ENCODE measurements around the gene EHD2. TPM values are rescaled to one million over a fixed set of nuclear protein-coding genes. Genes with fewer than 3 reads are reported as not detected.

Gene EHD2
- total and polyA plus RNA-seq, 3 experiments from 2014 or later, result 0.07 TPM; not detected in 2

DNA sequence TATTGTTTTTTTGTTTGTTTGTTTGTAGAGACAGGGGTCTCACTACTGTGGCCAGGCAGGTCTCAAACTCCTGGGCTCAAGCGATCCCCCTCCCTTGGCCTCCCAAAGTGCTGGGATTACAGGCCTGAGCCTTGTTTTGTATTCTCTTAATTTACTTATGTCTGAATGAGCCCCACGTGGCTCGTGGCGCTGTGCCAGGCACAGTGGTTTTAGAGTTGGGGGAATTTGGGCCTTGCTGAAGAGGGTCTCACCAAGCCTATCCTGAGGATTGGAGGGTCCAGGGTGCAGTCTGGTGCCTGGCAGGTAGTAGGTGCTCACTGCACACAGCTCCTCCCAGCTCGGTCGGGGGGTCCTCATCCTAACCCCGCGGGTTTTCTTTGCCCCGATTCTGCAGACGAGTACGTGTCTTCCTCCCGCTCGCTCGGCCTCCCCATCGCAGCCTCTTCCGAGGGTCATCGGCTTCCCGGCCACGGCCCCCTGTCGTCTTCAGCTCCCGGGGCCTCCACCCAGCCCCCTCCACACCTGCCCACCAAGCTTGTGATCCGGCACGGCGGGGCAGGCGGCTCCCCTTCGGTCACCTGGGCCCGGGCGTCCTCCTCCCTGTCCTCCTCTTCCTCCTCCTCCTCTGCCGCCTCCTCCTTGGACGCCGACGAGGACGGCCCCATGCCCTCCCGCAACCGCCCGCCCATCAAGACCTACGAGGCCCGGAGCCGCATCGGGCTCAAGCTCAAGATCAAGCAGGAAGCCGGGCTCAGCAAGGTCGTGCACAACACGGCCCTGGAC is 12.1 kb upstream of the EHD2 start:
- H3K36me3 Mint-ChIP-seq, result peaks cover 0 to 54% (median 5%) of the 10 kb centered on the region in 3 donors
- no peak overlapping the region for H3K4me3 ChIP-seq (ENCODE audit: low read length)
- peaks cover 0 to 4% (median 0%) of the 10 kb centered on the region in 3 donors for H3K4me1 Mint-ChIP-seq
- peaks cover 0 to 1% of the 10 kb centered on the region in 2 donors for H3K27me3 Mint-ChIP-seq
- no peak overlapping the region for H3K4me3 Mint-ChIP-seq
- H3K27me3 ChIP-seq (ENCODE audit: insufficient read depth, low read length, poor library complexity, severe bottlenecking), result no peaks in the 10 kb centered on the region
- DNase-seq, result no peak
- no peak overlapping the region for H3K27ac Mint-ChIP-seq
- H3K4me1 ChIP-seq (ENCODE audit: insufficient read depth, low read length), result no peaks in the 10 kb centered on the region
- no peaks in the 10 kb centered on the region for H3K9me3 ChIP-seq (ENCODE audit: low read length)
- H3K36me3 ChIP-seq (ENCODE audit: insufficient read depth, low read length), result peaks cover 6% of the 10 kb centered on the region
- POLR2A ChIA-PET, result no interaction called here
- H3K9me3 Mint-ChIP-seq, result no peaks in the 10 kb centered on the region
- CTCF ChIA-PET, result interaction anchor here (13.4 kb wide), 1 partner anchor 265 kb away, joined by 179 read pairs; no protein-coding TSS in a partner anchor
- no peak overlapping the region for H3K27ac ChIP-seq (ENCODE audit: low read depth, low read length)

DNA sequence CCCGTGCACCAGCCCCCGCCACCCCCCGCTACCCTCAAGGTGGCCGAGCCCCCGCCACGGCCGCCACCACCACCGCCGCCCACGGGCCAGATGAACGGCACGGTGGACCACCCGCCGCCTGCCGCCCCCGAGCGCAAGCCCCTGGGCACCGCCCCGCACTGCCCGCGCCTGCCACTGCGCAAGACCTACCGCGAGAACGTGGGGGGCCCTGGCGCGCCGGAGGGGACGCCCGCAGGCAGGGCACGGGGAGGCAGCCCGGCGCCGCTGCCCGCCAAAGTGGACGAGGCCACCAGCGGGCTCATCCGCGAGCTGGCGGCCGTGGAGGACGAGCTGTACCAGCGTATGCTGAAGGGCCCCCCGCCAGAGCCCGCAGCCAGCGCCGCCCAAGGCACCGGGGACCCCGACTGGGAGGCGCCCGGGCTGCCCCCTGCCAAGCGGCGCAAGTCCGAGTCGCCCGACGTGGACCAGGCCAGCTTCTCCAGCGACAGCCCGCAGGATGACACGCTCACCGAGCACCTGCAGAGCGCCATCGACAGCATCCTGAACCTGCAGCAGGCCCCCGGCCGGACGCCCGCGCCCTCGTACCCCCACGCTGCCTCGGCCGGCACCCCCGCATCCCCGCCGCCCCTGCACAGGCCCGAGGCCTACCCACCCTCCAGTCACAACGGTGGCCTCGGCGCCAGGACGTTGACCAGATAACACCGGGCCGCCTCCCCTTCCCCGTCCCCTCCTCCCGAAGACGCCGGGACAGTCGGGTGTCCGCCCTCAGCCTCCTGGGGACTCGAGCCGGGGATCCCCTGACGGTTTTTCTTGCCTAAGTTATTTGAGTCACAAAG is 11.3 kb upstream of the EHD2 start:
- Histone ChIP-seq H3K4me3 (ENCODE audit: low read length) (no peak overlapping the region), H3K4me1 (ENCODE audit: insufficient read depth, low read length) (no peaks in the 10 kb centered on the region), H3K36me3 (ENCODE audit: insufficient read depth, low read length) (peaks cover 6% of the 10 kb centered on the region), H3K27me3 (ENCODE audit: insufficient read depth, low read length, poor library complexity, severe bottlenecking) (no peaks in the 10 kb centered on the region), H3K9me3 (ENCODE audit: low read length) (no peaks in the 10 kb centered on the region), H3K27ac (ENCODE audit: low read depth, low read length) (no peak overlapping the region)
- Mint-ChIP-seq H3K4me1 (peaks cover 0 to 4% (median under 1%) of the 10 kb centered on the region in 3 donors), H3K27ac (no peak overlapping the region), H3K9me3 (no peaks in the 10 kb centered on the region), H3K4me3 (no peak overlapping the region), H3K27me3 (peaks cover 1 to 3% of the 10 kb centered on the region in 2 donors), H3K36me3 (peaks cover 0 to 54% (median 5%) of the 10 kb centered on the region in 3 donors)
- CTCF ChIA-PET, result interaction anchor here (1.1 to 13.4 kb wide), 2 partner anchors 11 to 266 kb away, joined by 3 to 179 read pairs; no protein-coding TSS in a partner anchor
- POLR2A ChIA-PET, result no interaction called here
- no peak for DNase-seq

- H3K27ac Mint-ChIP-seq, result no peak overlapping the region
- H3K4me1 Mint-ChIP-seq, result peaks cover 2 to 9% (median 7%) of the 10 kb centered on the region in 3 donors
- H3K4me1 ChIP-seq (ENCODE audit: insufficient read depth, low read length), result no peaks in the 10 kb centered on the region
- H3K36me3 ChIP-seq (ENCODE audit: insufficient read depth, low read length), result peaks cover 6% of the 10 kb centered on the region
- DNase-seq, result no peak
- H3K9me3 ChIP-seq (ENCODE audit: low read length), result no peaks in the 10 kb centered on the region
- H3K27ac ChIP-seq (ENCODE audit: low read depth, low read length), result no peak overlapping the region
- ChIA-PET CTCF (interaction anchor here (1.1 to 13.4 kb wide), 2 partner anchors 10 to 266 kb away, joined by 3 to 179 read pairs; no protein-coding TSS in a partner anchor), POLR2A (no interaction called here)
- no peak overlapping the region for H3K4me3 Mint-ChIP-seq
- no peaks in the 10 kb centered on the region for H3K27me3 ChIP-seq (ENCODE audit: insufficient read depth, low read length, poor library complexity, severe bottlenecking)
- H3K36me3 Mint-ChIP-seq, result peaks cover 0 to 53% (median 5%) of the 10 kb centered on the region in 3 donors
- no peak overlapping the region for H3K4me3 ChIP-seq (ENCODE audit: low read length)
- H3K27me3 Mint-ChIP-seq, result peaks cover 3 to 9% of the 10 kb centered on the region in 2 donors
- H3K9me3 Mint-ChIP-seq, result no peaks in the 10 kb centered on the region
Measured at GRCh38 chr19:47702671-47703070, 10.6 kb upstream of the EHD2 start.

- Mint-ChIP-seq H3K36me3 (peaks cover 0 to 47% (median 5%) of the 10 kb centered on the region in 3 donors), H3K4me1 (peaks cover 2 to 7% (median 5%) of the 10 kb centered on the region in 3 donors), H3K27me3 (peaks cover 3 to 9% of the 10 kb centered on the region in 2 donors), H3K9me3 (no peaks in the 10 kb centered on the region), H3K27ac (peak overlapping the region in 2 of 8 donors; percentile 17 to 29), H3K4me3 (peak overlapping the region in 1 of 7 donors; percentile 37)
- Histone ChIP-seq H3K27ac (ENCODE audit: low read depth, low read length) (no peak overlapping the region), H3K4me3 (ENCODE audit: low read length) (no peak overlapping the region), H3K36me3 (ENCODE audit: insufficient read depth, low read length) (peaks cover 6% of the 10 kb centered on the region), H3K4me1 (ENCODE audit: insufficient read depth, low read length) (no peaks in the 10 kb centered on the region), H3K9me3 (ENCODE audit: low read length) (no peaks in the 10 kb centered on the region), H3K27me3 (ENCODE audit: insufficient read depth, low read length, poor library complexity, severe bottlenecking) (no peaks in the 10 kb centered on the region)
- ChIA-PET POLR2A (no interaction called here), CTCF (interaction anchor here (1.1 to 13.4 kb wide), 2 partner anchors 9 to 267 kb away, joined by 3 to 179 read pairs; no protein-coding TSS in a partner anchor)
- no peak for DNase-seq
Measured at GRCh38 chr19:47703301-47703700, 9.9 kb upstream of the EHD2 start.

- CTCF ChIA-PET, result interaction anchor here (13.4 kb wide), 1 partner anchor 268 kb away, joined by 179 read pairs; no protein-coding TSS in a partner anchor
- H3K4me1 ChIP-seq (ENCODE audit: insufficient read depth, low read length), result no peaks in the 10 kb centered on the region
- no peaks in the 10 kb centered on the region for H3K9me3 ChIP-seq (ENCODE audit: low read length)
- no peak for DNase-seq
- H3K27ac ChIP-seq (ENCODE audit: low read depth, low read length), result no peak overlapping the region
- H3K27me3 ChIP-seq (ENCODE audit: insufficient read depth, low read length, poor library complexity, severe bottlenecking), result no peaks in the 10 kb centered on the region
- POLR2A ChIA-PET, result no interaction called here
- H3K36me3 ChIP-seq (ENCODE audit: insufficient read depth, low read length), result peaks cover 6% of the 10 kb centered on the region
- Mint-ChIP-seq H3K27ac (no peak overlapping the region), H3K36me3 (peaks cover 0 to 41% (median 5%) of the 10 kb centered on the region in 3 donors), H3K9me3 (no peaks in the 10 kb centered on the region), H3K27me3 (peaks cover 7 to 12% of the 10 kb centered on the region in 2 donors), H3K4me1 (peaks cover 2 to 7% (median 5%) of the 10 kb centered on the region in 3 donors), H3K4me3 (no peak overlapping the region)
- no peak overlapping the region for H3K4me3 ChIP-seq (ENCODE audit: low read length)
Measured at GRCh38 chr19:47704024-47704423, 9.2 kb upstream of the EHD2 start.

GRCh38 chr19:47704656-47705055 is 8.6 kb upstream of the EHD2 start:
- H3K4me3 Mint-ChIP-seq, result no peak overlapping the region
- peaks cover 0 to 35% (median 5%) of the 10 kb centered on the region in 3 donors for H3K36me3 Mint-ChIP-seq
- H3K27ac Mint-ChIP-seq, result no peak overlapping the region
- peaks cover 2 to 7% (median 5%) of the 10 kb centered on the region in 3 donors for H3K4me1 Mint-ChIP-seq
- no peak for DNase-seq
- Histone ChIP-seq H3K36me3 (ENCODE audit: insufficient read depth, low read length) (peaks cover 3% of the 10 kb centered on the region), H3K27me3 (ENCODE audit: insufficient read depth, low read length, poor library complexity, severe bottlenecking) (no peaks in the 10 kb centered on the region), H3K27ac (ENCODE audit: low read depth, low read length) (no peak overlapping the region), H3K4me3 (ENCODE audit: low read length) (no peak overlapping the region), H3K9me3 (ENCODE audit: low read length) (no peaks in the 10 kb centered on the region), H3K4me1 (ENCODE audit: insufficient read depth, low read length) (no peaks in the 10 kb centered on the region)
- CTCF ChIA-PET, result interaction anchor here (13.4 kb wide), 1 partner anchor 268 kb away, joined by 179 read pairs; no protein-coding TSS in a partner anchor
- no peaks in the 10 kb centered on the region for H3K9me3 Mint-ChIP-seq
- H3K27me3 Mint-ChIP-seq, result peaks cover 8 to 12% of the 10 kb centered on the region in 2 donors
- POLR2A ChIA-PET, result no interaction called here

DNA sequence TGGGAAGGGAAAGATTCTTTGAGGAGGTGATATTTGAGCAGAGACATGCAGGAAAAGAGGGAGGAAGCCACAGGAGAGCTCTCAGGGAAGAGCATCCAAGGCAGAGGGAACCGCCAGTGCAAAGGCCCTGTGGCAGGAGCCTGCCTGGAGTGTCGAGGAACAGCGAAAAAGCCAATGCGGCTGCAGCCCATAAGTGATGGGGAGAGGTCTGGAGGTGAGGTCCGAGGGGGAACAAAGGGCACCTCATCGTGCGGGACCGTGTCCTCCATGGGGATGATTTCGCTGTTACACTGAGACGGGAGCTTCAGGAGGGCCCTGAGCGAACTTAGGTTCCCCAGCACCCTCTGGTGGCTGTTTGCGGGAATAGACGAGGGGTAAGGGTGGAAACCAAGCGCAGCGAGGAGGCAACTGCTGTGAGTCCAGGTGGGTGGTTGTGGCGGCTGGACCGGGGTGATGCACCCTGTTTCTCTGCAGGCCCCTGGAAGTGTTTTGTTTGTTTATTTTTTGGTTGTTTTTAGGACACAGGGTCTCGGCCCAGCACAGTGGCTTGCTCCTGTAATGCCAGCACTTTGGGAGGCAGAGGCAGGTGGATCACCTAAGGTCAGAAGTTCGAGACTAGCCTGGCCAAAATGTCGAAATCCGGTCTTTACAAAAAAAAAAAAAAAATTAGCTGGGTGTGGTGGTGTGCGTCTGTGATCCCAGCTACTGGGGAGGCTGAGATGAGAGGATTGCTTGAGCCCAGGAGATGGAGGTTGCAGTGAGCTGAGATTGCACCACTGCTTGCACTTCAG is 5.9 kb upstream of the EHD2 start:
- POLR2A ChIA-PET, result interaction anchor here (0.6 to 0.8 kb wide), 2 partner anchors 52 to 270 kb away, joined by 5 to 11 read pairs; no protein-coding TSS in a partner anchor
- Histone ChIP-seq H3K27ac (ENCODE audit: low read depth, low read length) (no peak overlapping the region), H3K4me1 (ENCODE audit: insufficient read depth, low read length) (no peaks in the 10 kb centered on the region), H3K36me3 (ENCODE audit: insufficient read depth, low read length) (no peaks in the 10 kb centered on the region), H3K4me3 (ENCODE audit: low read length) (no peak overlapping the region), H3K27me3 (ENCODE audit: insufficient read depth, low read length, poor library complexity, severe bottlenecking) (peaks cover 4% of the 10 kb centered on the region), H3K9me3 (ENCODE audit: low read length) (no peaks in the 10 kb centered on the region)
- H3K9me3 Mint-ChIP-seq, result no peaks in the 10 kb centered on the region
- peaks cover 3 to 18% (median 6%) of the 10 kb centered on the region in 3 donors for H3K36me3 Mint-ChIP-seq
- H3K27ac Mint-ChIP-seq, result peak overlapping the region in 2 of 8 donors; percentile 24 to 74
- H3K27me3 Mint-ChIP-seq, result peaks cover 18 to 21% of the 10 kb centered on the region in 2 donors
- no peak overlapping the region for H3K4me3 Mint-ChIP-seq
- H3K4me1 Mint-ChIP-seq, result peaks cover 2 to 7% (median 5%) of the 10 kb centered on the region in 3 donors
- CTCF ChIA-PET, result interaction anchor here (0.7 to 13.4 kb wide), 16 partner anchors 8 to 279 kb away, joined by 3 to 179 read pairs (median 4); partner anchors contain the start of gene NAPA
- peak; percentile 47 to 77 (median 54) for DNase-seq

Data from CD8-positive, alpha-beta memory T cell (primary cell).